ENCODE measurements around the gene GJD4.

GJD4 gene

DNA sequence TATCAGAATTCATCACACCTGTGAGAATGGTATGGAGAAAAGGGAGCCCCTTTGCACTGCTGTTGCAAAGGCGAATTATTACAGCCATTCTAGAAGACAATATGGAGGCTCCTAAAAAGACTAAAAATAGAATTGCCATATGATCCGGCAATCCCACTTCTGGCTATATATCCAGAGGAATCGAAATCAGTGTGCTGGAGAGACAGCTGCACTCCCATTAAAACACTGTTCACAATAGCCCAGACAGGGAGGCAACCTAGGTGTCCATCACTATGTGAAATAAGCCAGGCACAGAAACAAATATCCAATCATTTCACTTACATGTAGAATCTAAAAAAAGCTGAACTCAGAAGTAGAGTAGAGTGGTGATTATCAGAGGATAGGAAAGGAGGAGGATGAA lies 26.0 kb upstream of the GJD4 start:
- no peak for DNase-seq (ENCODE audit: low read depth in 2 of 3, low spot score in 1 of 3)

DNA sequence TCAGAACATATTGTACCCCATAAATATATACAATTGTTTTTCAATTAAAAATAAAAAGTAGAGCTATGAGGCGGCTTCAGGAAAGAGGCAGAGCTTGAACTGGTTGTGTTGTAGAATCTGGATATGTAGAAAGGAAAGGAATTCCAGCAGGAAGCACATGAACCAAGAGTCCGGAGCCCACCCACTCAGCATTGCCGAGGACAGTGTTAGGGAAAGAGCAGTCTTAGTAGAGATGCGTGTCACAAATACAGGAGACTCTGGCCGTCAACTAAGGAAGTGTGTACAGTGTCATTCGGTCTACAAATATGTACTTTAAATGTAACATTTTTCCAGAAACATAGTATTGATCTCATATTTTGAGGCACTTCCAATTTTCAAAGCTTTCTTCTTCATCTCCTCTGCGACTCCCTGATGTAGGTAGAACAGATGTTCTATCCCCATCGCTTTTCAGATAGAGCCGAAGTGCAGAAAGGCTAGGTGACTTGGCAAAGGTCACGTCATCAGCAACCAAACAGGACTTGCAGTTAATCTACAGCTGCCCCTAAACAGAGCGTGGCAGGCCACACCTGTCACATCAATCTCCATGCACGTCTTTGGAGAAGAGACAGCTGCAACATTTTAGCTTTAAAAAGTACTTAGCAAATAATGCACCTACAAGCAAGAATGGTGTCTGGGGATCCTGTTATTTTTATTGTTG lies 25.3 kb upstream of the GJD4 start:
- no peak for DNase-seq (ENCODE audit: low read depth in 2 of 3, low spot score in 1 of 3)

DNA sequence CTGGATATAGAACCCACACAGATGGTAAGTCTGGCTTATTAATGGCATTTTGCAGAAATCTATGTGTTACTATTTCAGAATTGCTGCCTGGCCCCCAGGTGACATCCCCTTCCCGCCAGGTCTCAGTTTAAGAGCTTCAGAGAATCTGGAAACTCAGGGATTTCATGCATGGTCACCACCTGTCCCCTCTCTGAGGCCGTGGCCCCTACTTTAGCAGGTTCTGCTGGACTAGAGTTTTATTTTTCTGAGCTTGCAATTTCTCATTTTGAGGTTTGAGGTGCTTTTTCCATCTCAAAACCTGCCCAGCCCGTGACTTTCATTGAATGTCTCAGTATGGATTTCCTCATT lies 24.7 kb upstream of the GJD4 start:
- DNase-seq (ENCODE audit: low read depth in 2 of 3, low spot score in 1 of 3), result no peak

DNA sequence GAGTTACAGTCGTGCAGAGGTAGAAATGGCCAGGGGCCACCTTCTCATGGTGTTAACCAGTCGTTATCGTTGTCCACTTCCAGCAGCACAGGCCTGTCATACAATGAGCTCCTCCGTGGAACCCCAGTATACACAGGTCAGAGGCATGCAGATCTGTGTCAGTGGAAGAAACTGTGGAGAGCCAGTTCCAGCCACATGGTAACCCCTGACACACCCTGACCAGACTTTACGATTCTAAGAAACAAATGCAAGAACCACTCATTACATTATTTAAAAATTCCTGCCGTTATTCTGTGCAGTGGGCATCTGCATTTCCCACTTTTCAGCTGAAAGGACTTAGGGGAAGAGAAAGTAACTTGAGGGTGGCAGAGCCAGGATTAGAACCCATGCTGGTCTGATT lies 23.5 kb upstream of the GJD4 start:
- no peak for DNase-seq (ENCODE audit: low read depth in 2 of 3, low spot score in 1 of 3)

DNA sequence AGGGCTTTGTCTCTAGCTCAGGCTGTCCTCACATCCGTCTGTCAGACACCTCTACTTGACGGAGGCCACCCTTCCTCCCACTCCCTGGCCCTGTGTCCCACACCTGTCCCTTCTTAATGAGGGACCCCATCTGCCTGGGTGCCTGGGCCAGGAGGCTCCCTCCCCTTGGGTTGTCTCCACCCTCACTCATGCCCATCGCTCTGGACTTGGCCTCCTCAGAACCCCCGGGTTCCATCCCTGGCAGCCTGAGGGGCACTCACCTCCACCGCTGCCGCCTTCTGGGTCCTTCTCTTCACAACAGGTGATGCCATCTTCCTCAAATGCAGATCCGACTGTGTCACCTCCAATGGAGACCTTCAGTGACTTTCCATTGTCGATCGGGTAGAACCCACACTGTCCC lies 20.2 kb upstream of the GJD4 start:
- DNase-seq (ENCODE audit: low read depth in 2 of 3, low spot score in 1 of 3), result no peak

DNA sequence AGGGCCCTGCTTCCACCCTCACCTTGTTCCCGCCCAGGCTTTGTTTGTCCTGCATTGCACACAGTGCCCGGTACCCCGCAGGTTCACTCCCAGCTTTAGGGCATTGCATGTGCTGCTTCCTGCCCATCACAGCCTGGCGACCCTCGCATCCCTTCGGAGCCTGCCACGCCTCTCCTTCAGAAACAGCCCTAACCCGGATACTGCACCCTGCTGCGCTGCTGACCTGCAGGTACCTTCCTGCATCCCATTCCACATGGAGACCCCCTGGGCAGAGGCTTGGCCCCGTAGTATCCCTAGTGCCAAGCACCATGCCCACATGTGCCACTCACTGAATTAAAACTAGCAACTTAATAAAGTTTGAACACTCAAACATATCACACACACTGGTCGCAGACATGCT lies 19.8 kb upstream of the GJD4 start:
- no peak for DNase-seq (ENCODE audit: low read depth in 2 of 3, low spot score in 1 of 3)

DNA sequence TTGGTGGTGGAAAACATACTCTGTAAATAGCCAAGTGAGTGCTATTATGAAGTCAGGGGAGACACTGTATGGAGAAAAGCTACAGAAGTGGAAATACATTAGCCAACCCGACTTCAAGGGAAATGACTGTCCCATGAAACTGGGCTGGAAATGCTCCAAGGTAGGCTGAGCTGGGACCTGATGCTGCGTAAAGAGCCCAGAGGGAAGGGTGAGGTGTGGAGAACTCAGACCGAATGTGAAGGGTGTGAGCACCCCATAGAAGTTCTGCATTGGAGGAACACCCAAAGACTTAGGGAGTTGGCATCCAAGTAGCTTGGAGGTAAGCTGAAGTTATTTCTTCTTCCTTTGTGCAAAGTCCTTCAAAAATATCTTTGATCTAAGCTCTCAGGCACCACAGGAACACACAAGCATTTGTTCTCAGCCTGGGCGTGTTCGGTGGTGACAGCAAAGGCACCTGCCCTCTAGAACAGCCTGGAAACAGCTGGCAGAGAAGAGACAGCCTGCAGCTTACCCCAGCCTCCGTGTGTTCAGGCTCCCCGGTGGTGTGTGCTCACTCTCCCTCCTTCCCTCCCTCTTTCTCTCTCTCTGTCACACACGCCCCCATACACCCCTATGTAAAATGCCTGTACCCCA lies 19.1 kb upstream of the GJD4 start:
- DNase-seq (ENCODE audit: low read depth in 2 of 3, low spot score in 1 of 3), result no peak

DNA sequence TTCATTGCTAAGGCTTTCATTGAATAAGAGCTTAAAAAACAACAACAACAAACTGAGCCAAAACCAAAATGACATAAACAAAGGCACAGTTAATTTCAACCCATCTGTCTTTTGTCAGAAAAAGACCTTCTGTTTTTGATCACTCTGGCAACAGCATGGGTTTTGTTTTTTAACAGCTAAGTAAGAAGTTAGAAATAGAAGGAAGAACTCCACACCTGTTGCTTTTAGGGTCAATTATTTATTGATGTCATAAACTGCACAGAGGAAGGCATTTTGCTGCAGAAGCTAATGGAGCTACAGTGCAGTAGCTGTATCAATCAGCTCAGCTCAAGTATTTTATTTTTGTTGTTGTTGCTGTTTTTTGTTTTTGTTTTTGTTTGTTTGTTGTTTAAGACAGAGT lies 16.3 kb upstream of the GJD4 start:
- no peak for DNase-seq (ENCODE audit: low read depth in 2 of 3, low spot score in 1 of 3)

DNA sequence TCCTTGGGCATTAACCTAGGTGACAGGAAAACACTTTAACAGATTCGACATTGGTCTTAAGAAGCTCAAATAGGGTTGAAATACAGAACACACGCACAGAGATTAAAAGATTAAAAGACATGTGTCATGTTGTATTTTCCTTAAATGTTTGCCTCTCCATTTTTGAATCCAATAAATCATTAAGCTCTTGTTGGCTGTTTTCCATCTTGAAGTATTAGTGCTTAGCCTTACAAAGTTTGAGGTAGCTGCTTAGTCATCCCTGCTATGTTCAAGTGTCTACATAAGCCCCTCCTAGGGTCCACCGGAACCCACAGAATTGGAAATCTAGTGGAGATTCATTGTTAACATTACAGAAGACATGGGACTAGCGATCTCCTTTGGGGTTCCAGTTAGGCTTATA lies 12.7 kb upstream of the GJD4 start:
- DNase-seq (ENCODE audit: low read depth in 2 of 3, low spot score in 1 of 3), result no peak

DNA sequence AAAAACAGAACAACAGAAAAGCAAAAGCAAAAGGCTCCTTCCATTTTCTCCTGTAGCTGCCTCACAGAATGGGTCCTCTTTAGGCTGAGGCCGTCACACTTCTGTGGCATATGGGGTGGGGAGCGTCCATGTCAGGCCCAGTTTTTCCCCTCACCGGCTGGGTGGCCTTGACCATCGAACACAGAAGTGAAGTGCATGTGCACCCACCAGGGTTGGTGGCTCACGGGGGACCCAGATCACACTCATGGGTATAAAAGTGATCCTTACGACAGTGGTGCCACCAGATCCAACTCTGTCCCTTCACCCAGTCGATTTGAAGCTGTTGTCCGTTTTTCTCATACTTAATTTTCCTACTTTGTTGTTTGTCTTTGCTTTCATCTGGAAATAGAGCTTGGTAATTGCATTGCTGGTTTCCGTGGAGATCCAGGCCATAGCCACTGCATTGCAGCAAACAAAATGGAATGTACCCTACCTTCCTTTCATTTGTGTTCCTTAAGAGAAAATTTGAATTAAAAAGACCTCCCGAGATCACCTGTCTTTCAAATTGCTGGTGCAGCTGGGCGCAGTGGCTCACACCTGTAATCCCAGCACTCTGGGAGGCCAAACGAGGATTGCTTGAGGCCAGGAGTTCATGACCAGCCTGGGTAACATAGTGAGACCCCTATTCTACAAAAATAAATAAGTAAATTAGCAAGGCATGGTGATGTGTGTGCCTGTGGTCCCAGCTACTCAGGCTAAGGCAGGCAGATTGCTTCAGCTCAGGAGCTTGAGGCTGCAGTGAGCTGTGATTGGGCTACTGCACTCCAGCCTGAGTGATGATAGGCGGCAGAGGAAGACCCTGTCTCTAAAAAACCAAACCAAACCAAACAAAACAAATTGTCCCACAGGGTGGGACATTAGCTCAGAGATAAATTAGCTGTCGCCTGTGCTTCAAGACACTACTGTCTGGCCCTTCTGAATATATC lies 10.7 kb upstream of the GJD4 start:
- no peak for DNase-seq (ENCODE audit: low read depth in 2 of 3, low spot score in 1 of 3)

DNA sequence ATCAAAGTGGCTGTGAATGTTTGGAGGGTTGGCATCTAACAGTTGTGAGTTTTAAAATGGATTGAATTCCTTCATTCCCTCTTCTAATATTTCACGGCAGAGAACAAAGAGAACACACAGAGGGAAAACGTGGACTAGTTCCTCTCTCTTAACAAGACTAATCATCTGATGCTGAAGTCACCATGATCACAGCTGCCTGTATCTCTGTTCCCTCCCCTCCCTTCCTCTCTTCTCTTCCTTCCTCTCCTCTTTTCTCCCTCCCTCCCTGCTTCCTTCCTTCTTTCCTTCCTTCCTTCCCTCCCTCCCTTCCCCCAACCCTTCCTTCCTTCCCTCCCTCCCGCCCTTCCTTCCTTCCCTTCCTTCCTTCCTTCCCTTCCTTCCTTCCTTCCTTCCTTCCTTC lies 10.0 kb upstream of the GJD4 start:
- no peak for DNase-seq (ENCODE audit: low read depth in 2 of 3, low spot score in 1 of 3)

DNA sequence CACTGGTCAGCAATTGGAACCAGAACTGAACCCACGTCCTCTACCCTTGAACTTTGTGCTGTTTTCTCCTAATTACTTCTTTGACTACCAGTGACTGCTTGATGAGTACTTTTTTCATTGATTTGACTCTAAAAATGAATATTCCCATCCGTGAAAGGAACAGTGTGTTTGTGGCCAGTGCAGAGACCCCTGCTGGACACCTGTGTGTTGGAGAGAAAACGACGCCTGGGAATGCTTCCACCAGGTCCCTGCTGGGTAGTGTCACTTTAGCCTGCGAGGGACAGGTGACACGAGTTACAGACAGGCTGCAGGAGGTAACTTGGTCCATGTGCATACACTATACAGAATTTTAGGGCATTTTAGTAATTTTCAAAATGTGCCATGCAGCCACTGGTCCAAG lies 6.8 kb upstream of the GJD4 start:
- DNase-seq (ENCODE audit: low read depth in 2 of 3, low spot score in 1 of 3), result no peak

DNA sequence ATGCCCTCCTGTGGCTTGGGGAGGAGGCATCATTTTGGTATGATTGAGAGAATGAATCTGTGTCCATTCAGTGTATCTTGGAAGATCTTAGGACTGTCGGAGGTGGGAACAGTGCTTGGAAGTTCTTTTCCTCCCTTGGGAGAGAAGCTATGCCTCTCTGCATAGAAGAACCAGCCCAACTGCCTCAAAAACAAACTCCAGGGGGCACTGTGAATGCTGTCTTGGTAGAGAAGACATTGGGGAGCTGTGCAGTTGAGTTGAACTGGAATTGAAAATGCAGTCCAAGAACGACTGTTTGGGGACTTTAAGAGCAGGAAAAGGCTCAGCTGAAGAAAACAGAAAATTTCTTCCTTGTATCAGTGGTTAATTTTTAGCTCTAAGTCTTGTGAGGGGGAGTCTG lies 4.9 kb upstream of the GJD4 start:
- DNase-seq (ENCODE audit: low read depth in 2 of 3, low spot score in 1 of 3), result no peak

DNA sequence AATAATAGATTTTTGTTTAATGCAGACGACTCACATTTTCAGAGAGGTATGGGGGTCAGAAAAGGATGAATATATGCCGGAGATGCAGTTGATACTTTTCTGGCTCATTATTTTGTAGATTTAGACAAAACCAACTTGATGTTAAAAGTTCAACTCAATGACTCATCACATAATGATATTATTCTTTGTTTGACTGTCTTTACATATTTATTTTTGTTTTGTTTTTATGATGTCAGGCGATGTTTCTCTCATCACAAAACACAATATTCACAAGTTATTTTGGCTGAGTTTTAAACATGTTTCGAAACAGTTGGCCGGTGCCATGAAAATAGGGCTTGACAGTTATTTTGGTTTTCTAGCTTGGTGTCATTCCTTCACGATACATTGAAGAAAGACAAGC lies 1.3 kb downstream of the GJD4 start:
- no peak for DNase-seq (ENCODE audit: low read depth in 2 of 3, low spot score in 1 of 3)

DNA sequence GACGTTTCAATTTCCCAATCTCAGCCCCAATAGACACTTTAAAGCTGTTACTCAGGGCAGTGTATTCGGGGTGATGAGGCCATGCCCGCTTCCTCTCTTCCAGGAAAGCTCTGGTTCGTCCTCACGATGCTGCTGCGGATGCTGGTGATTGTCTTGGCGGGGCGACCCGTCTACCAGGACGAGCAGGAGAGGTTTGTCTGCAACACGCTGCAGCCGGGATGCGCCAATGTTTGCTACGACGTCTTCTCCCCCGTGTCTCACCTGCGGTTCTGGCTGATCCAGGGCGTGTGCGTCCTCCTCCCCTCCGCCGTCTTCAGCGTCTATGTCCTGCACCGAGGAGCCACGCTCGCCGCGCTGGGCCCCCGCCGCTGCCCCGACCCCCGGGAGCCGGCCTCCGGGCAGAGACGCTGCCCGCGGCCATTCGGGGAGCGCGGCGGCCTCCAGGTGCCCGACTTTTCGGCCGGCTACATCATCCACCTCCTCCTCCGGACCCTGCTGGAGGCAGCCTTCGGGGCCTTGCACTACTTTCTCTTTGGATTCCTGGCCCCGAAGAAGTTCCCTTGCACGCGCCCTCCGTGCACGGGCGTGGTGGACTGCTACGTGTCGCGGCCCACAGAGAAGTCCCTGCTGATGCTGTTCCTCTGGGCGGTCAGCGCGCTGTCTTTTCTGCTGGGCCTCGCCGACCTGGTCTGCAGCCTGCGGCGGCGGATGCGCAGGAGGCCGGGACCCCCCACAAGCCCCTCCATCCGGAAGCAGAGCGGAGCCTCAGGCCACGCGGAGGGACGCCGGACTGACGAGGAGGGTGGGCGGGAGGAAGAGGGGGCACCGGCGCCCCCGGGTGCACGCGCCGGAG lies 2.6 kb downstream of the GJD4 start:
- DNase-seq (ENCODE audit: low read depth in 2 of 3, low spot score in 1 of 3), result peak in 1 of 3 donors; percentile 5

DNA sequence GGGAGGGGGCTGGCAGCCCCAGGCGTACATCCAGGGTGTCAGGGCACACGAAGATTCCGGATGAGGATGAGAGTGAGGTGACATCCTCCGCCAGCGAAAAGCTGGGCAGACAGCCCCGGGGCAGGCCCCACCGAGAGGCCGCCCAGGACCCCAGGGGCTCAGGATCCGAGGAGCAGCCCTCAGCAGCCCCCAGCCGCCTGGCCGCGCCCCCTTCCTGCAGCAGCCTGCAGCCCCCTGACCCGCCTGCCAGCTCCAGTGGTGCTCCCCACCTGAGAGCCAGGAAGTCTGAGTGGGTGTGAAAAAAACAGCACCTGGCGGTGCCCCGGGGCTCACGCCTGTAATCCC lies 3.2 kb downstream of the GJD4 start:
- DNase-seq (ENCODE audit: low read depth in 2 of 3, low spot score in 1 of 3), result no peak

DNA sequence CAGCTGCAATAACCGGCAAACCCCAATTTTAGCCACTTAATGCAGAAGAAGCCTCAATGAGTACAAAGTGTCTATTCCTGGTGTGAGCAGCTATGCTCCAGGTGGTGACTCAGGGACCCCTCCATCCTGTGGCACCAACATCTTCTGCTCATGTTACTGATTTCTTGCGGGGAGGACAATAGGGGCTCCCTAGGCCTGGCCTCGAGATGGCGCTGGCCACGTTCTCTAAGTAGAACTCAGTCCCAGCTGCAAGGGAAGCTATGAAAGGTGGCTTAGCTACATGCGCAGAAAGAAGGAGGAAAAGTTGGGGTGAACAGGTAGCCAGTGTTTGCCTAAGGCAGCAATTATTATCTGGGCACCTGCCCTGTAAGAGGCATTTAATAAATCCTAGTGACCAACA lies 6.6 kb downstream of the GJD4 start:
- DNase-seq (ENCODE audit: low read depth in 2 of 3, low spot score in 1 of 3), result no peak

DNA sequence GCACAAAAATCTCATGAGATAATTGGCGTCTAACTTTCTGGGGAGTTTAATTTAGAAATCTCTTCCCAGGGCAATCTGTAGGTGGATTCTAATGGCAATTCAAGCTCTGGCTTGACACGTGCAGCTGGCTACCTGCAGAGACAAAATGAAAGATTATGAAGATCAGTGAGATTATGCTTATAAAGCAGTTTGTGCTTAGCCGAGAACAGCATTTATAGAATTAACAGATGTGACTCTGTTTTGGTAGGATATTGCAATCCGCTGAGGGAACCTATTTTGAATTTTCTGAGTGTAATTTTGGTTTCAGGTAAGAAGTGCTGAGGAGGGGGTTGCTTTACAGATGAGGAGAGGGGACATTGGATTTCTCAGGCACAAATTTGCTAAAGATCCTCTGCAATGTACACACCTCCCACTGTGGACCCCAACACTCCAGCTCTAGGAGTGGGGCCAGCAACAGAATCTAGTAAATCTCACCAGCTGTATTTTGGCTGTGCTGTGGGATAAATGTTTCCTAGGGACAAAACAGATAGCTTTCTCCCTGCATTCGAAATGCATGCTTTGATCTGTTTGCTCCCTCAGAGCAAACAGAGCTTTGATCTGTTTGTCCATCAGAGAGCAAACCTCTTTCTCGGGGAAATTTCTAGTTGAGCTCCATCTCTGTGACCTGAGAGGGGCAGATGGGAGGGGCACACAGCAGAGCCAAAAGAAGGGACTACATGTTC lies 7.4 kb downstream of the GJD4 start:
- no peak for DNase-seq (ENCODE audit: low read depth in 2 of 3, low spot score in 1 of 3)

DNA sequence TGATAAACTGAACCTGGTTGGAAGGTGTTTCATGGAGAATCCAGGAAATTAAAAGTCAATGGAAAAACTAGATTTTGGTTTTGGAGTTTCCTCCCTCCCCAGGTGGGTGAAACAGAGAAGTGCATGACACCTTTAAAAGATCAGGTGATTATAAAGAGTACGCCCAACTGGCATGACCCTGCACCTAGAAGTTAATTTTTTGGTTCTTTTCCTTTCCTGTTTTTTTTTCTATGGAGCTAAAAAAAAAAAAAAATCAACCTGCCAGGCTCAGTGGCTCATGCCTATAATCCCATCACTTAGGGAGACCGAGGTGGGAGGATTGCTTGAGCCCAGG lies 7.9 kb downstream of the GJD4 start:
- DNase-seq (ENCODE audit: low read depth in 2 of 3, low spot score in 1 of 3), result no peak

DNA sequence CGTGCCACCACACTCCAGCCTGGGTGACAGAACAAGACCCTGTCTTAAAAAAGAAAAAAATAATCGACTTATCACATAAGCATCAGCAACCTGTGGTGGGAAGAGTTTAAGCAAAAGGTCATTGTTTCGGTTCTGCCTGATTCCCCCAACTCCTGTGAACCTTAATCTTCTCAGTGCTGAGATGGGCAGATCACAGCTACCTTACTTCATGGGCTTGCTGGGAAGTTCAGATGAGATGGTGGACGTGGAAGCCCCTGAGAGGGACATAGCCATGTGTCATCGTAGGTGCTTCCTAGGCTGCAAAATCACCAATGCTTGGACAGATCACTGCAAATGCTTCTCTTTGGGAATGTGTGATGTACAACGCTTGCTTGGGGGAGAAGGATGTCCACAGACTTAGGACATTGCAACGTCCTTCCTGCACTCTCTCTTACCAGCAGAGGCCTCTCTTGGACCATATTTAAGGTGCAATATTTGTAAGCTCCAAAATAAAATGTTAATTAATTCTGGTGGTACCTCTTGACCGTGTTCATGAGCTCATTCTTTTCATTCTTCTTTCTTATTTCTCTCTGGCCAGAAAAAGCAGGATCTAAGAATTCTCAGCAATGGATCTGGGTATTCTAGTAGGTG lies 8.6 kb downstream of the GJD4 start:
- DNase-seq (ENCODE audit: low read depth in 2 of 3, low spot score in 1 of 3), result no peak

Data from stimulated activated CD4-positive, alpha-beta T cell treated with anti-CD3 and anti-CD28 coated beads, Interleukin-12 subunit alpha, Interleukin-12 subunit beta, amount 100 ng/mL, for 48 hours (primary cell).